H1 (cell line): ENCODE results near the gene CAMK2B. TPM values are rescaled to one million over a fixed set of nuclear protein-coding genes. Genes with fewer than 3 reads are reported as not detected.

Experiments used
- USF2 ChIP-seq: IDR thresholded peaks from 2 replicates; pipeline ENCODE4 v1.6.1; 2011; ENCODE audit warnings: low read length, improper control_type of control experiment
- polyA plus RNA-seq, 7 experiments: library from polyadenylated mRNA; depleted of rRNA in 3 of 7; stranded (reverse) in 5 of 7; unstranded in 2 of 7; fragments of >200 nt in 5 of 7; fragments of 200-250 nt in 2 of 7; gene quantifications; 1 replicate in 5 of 7; 2 replicates in 1 of 7; 4 replicates in 1 of 7; pipeline versions ENCODE4 v1.2.1 to v1.2.3, GENCODE V29; 2011 to 2013; ENCODE audit warnings: missing spikeins in 2 of 7, mixed read lengths in 2 of 7
- total RNA-seq: library from RNA; stranded (reverse); fragmentation: NEBNext Ultra II Directional; extraction: Animal tissue kit (Norgen Biotek cat#: 25700); gene quantifications from 2 replicates; pipeline ENCODE4 v1.2.1, GENCODE V29; 2021

Gene CAMK2B
- total and polyA plus RNA-seq, 2 of the 8 experiments (the other 6 are each of a cell fraction or from before 2014, with no cell fraction given), result 0.05 to 0.15 TPM

- TF ChIP-seq USF2, result no peak
These were observed 46.8 kb downstream of the CAMK2B start (continued) for GRCh38 chr7:44278451-44279161.
